GM15510 (cell line): Measurements from ENCODE around the gene GSC.

Experiments
- POLR2A ChIP-seq: IDR thresholded peaks from 3 replicates; pipeline ENCODE4 v1.6.1; 2011; ENCODE audit warnings: borderline replicate concordance; ENCODE audit not compliant: insufficient read length; ENCODE audit errors: extremely low read depth

GSC gene

DNA sequence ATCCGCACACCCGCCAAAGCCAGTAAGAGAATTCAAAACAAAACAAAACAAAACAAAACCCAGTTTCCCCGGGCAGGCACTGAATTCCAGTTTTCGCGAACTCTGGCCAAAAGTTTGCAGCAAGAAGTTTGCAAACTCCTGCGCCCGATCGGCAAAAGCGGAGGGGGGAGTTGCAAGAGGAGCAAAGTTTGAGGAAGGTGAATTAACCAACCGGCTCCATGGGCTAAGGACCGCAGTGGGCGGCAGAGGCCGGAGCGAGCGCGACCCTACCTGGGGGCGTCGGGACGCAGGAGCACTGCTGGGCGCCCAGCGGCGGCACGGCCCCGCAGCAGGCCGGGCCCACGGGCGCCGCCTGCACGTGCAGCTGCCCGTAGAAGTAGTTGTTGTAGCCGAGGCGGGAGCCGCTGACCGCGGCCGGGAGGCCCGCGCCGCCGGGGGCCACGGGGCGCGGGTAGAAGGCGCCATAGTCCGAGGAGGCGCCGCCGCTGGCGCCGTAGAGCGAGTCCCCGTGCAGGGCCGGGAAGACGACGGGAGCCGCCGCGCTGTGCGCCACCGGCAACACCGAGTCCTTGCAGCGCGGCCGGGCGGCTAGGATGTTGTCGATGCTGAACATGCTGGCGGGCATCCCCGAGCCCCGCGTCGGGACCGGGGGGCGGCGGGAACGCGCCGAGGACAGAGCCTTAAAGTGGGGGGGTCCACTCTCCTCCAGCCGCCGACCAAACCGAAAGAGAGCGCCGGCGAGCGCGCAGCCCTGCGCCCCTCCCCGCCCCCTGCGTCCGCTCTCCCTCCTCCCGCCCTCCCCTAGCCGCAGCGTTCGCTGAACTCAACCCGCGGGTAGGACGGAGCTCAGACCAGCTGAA lies at the start of gene GSC:
Gene GSC, minus strand, starts transcription at position 723 of the 860 bp plus-strand sequence. Its CDS starts 98 bp downstream, at position 625.
- TF ChIP-seq POLR2A = no peak

DNA sequence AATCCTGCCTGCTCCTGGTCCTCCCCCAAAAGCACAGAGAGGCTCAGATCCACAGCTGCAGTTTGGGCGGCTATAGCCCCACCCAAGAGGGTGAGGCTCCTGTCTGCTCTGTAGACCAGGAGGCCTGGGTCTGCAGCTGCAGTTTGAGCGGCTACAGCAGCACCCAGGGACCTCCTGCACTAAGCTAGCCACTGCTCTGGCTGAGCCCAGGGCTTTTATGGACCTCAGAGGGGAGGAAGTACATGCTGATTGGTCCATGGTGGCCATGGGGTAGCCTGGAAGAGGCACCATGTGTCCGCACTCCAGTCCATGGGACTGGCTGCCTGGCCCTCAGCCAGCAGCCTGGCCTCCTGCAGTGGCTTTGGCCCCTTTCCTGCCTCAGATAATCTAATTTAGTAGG lies 49.6 kb upstream of the GSC start:
- TF ChIP-seq POLR2A = no peak

DNA sequence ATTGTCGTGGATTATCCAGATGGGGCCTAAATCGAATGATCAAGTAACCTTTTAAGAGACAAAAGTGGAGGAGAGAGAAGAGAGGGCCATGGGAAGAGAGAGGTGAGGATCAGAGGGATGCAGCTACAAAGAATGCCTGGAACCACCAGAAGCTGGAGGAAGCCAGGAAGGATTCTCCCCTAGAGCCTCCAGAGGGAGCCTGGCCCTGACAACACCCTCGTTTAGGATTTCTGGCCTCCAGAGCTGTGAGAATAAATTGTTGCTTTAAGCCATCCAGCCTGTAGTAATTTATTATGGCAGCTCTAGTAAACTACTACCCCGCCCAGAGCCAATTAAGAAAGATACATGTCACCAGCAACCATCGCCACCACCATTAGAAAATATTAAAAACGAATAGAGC lies 46.2 kb upstream of the GSC start:
- TF ChIP-seq POLR2A = no peak

DNA sequence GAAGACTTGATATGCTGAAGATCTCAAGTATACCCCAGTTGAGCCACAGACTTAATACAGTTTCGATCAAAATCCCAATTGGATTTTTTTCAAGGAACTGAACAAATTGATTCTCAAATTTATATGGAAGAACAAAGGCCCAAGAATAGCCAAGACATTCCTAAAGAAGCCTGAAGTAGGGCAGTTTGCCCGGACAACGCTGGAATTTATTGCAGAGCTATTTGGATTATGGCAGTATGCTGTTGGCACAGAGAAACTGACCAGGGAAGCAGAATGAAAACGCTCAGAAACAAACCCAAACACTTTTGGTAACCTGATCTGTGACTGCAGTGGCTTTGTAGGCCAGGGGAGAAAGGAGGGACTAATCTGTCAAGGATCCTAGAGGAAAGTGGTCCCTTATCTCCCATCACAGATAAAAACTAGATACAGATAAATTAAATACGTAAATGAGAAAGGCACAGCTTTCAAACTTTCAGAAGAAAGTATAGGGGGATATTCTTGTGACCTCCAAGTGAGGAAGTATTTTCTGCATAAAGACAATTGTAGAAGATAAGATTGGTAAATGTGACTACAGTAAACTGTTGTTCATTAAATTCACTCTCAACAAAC lies 35.9 kb upstream of the GSC start:
- TF ChIP-seq POLR2A = no peak

DNA sequence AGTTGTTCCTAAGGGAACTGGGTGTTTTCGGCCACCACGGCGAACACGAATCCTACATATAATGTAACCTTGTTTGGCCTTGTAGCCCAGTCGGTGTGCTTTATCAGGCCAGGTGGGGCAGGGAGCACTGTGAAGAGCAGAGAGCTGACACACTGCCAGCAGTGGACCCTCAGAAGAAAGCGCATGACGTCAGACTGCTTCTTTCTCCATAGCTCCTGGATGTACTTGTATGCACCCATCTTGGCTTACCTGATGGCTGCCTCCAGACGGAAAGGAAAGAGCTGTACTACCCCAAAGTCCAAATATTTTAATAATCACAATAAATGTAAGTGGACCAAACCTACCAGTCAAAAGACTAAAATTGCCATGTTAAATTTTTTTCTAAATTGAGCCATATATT lies 31.3 kb upstream of the GSC start:
- no peak for TF ChIP-seq POLR2A

DNA sequence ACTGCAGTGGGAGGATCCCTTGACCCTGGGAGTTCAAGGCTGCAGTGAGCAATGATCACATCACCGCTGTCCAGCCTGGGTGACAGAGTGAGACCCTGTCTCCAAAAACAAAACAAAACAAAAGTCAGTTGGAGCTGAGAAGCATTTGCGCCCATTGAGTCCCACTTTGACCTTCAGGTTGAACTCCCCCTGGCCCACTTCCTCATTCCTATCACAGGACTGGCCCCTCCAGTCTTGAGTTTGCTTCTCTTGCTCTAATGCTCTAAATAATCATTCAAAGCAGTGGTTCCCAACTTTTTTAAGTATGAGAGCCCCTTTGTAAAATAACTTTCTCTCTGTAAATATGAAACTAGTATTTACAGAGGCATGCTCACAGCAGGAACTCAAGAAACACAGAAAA lies 28.0 kb upstream of the GSC start:
- no peak for TF ChIP-seq POLR2A

DNA sequence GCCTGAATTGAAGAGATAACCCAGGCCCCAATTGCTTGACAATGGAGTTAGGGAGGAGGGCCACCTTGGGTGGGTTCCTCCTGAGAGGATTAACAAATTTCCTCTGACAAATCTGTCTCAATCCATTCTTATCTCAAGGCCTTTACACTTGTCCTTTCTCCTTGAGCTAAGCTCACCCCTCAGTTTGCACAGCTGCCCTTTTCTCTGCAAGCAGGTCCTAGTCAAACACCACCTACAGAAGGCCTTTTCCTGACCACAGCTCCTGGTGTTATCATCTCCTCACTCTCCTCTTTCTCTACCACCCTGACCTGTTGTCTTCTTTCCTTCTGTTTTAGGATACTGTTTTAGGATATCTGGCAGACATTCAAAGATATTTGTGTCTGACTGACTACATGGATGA lies 26.4 kb upstream of the GSC start:
- no peak for TF ChIP-seq POLR2A

DNA sequence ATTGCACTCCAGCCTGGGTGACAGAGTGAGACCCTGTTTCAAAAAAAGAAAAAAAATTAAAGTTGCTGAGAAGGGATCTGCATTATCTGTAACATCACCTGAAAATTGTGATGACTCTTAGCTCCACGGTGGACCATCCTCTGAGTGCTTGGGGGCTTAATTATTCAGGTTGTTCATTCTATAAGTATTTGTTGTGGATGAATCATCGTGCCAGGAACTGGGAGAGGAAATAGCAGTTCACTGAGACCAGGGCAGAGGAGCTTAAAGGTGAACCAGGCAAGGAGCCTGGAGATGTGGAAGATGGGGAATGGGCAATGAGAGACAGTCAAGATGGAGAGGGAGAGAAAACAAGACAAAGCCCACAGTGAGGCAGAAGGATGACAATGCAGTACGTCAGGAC lies 25.5 kb upstream of the GSC start:
- TF ChIP-seq POLR2A = no peak

DNA sequence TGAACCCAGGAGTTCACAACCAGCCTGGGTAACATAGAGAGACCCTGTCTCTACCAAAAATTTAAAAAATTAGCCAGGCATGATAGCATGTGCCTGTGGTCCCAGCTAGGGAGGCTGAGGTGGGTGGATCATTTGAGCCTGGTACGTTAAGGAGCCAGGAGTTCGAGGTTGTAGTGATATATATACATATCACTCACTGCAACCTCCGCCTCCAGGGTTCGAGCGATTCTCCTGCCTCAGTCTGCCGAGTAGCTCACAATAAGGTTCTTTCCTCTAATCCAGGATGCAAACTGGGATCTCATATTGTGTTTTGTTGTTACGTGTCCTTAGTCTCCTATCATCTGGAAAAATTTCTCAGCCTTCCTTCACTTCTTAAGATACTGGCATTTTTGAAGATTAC lies 24.0 kb upstream of the GSC start:
- TF ChIP-seq POLR2A = no peak

DNA sequence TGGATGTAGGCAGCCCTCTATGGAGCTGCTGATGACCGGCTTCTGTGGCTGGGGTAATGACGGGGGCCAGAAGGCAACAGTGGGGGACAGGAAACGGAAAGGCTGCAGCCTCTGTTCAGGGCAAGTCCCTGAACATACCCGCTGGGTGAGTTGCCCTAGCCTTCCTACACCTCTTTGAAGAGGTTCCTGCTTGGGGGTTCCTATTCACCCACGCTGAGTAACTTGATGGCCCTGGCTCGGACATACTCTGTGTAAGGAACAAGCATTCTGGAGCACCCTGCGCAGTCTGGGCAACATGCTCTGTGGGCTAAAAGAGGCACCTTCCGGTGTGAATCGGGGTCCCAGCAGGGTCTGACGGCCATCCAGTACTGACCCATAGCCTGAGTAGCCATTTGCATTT lies 17.7 kb upstream of the GSC start:
- no peak for TF ChIP-seq POLR2A

DNA sequence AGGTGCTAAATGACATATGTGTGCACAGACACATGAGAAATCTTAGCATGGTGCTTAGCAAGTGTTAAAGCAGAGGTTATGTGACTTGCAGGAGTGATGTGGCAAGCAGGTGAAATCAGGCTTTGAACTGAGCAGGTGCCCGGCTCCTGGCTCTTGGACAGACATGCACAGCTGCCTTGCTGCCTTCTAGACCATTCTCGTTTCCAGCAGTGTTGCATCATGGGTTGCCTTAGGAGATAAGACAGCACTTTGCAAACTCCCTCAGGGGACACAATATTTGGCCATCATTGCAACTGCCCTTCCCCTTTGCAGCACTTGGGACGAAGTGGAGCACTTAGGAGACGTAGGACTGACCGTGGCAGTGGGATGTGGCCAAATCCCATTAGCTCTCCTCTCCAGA lies 17.2 kb upstream of the GSC start:
- TF ChIP-seq POLR2A = no peak

DNA sequence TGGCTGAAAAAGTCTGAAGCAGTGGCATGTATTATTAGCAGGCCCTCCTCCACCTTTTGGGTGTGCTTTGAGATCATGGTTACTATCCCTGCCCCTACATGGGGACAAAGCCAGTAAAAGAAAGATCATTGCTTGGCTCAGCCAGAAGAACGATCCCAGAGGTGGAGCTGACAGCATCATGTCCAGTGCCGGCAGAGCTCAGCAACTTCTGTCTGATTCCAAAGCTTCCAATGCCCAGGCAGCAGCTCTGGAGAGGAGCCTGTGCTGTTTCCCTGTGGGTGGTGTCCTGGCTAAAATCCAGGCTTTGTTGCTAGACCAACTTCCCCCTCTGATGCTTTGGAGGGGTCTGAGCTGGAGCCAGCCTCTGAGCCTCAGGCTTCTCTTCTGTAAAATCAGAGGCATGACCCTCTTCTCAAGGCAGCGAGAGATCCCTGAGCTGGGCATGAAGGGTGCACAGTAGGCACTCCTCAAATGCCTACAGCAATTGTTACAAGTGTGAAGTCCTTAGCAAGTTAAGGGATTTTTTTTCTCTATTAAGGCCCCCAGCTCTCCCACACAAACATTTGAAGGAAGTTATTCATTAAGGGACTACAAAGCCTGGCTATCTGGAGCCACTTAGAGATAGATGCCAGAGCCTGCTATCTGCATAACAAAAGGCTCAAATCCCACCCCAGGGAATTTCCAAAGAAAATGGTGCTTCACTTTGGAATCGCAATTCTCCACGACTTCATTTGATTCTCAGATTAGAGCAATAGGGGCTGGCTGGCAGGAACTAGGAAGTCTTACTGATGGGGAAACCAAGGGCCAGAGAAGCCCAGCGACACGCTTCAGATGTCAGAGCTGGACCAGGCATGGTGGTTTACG lies 10.9 kb upstream of the GSC start:
- no peak for TF ChIP-seq POLR2A

DNA sequence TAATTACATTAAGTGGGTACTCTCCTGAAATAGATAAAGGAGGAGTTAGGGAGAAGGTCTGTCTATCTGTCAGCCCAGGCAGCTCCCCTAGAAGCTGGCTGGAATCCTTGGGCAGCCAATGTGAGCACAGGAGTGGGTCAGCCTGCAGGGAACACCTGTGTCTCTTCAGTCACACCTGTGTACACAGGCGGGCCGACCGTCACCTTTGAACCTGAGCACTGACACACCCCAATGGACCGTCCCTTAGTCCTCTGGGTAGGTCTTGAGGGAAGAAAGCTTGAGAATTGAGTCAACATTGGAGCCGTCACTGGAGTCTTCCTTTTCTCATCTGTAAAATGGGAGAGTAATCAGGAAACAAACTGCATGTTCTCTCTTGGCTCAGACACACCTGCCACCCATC lies 9.8 kb upstream of the GSC start:
- no peak for TF ChIP-seq POLR2A

DNA sequence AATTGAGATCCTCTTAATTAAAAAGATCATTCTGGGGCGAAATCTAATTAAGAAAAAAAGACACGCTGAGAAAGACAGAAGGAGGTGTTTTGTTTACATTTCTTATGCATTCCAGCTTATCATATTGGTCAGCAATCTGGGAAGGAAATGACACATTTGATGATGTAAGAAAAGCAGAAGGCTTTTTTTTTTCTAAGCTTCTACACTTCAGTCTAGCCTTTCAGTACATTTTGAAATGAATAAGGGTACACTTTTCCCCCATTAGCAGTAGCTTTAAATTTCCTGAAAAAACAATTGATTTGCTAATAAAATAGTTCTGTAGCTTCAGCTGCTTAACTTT lies 5.9 kb upstream of the GSC start:
- TF ChIP-seq POLR2A = no peak

DNA sequence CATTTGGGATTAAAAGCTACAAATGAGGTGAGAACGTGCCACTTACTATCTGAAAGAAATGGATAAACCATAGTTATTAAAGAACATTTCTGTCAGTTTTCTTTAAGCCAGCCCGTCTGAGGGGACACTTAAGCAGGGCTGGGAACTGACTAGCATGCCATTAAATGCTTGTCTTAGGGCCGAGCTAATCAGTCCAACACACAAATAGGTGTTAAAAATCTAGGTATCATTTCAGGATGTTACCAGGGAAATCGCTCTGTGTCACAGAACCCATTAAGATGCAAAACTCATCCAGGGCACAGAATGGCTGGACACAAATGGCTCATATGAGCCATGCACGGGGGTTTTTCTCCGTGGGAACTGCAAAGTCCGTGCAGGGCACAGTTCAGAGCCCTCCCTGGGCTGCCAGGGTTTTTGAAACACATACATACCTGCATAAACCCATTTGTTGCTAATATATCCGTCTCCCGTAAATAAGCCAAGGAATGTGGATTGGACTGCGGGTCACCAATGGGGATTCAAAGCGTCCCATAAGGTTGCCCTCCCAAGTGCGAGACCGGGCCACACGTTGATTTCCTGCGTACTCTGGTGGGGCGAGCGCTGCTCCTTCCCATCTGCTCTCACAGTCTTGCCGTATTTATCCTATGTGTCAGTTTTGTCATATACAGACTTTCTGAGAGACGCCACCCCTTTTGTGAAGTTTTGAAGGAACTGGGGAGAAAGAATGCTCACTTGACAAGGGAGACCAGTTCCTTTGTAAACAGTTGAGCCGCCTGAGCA lies 5.4 kb upstream of the GSC start:
- no peak for TF ChIP-seq POLR2A
